GM21515 (cell line): ENCODE results near the gene MAP2K1.
"Not testable (repeated sequence)": the region's sequence is repeated elsewhere in the genome, so short reads cannot be mapped to it uniquely, and the experiment has no call there.

Experiments
- ATAC-seq: cut with Tn5 transposase; IDR thresholded peaks from one replicate; pipeline ENCODE4 v1.9.1; 2021; ENCODE audit not compliant: unreplicated experiment

The MAP2K1 gene

GRCh38 chr15:66386204-66387123 is at the start of gene MAP2K1:
MAP2K1 (plus strand) TSS chr15:66386912; CDS start chr15:66387348, 436 bp downstream.
- peak; percentile 80 for ATAC-seq

DNA sequence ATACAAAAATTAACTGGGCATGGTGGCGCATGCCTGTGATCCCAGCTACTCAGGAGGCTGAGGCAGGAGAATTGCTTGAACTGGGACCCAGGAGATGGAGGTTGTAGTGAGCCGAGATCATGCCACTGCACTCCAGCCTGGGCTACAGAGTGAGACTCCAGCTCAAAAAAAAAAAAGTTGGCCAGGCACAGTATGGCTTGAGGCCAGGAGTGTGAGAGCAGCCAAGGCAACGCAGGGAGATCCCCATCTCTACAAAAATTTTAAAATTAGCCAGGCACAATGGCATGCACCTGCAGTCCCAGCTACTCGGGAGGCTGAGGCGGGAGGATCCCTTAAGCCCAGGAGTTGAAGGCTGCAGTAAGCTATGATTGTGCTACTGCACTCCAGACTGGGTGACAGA is 38.2 kb upstream of the MAP2K1 start:
- not testable (repeated sequence) for ATAC-seq

GRCh38 chr15:66356077-66356358 is 30.7 kb upstream of the MAP2K1 start:
- ATAC-seq = no peak

DNA sequence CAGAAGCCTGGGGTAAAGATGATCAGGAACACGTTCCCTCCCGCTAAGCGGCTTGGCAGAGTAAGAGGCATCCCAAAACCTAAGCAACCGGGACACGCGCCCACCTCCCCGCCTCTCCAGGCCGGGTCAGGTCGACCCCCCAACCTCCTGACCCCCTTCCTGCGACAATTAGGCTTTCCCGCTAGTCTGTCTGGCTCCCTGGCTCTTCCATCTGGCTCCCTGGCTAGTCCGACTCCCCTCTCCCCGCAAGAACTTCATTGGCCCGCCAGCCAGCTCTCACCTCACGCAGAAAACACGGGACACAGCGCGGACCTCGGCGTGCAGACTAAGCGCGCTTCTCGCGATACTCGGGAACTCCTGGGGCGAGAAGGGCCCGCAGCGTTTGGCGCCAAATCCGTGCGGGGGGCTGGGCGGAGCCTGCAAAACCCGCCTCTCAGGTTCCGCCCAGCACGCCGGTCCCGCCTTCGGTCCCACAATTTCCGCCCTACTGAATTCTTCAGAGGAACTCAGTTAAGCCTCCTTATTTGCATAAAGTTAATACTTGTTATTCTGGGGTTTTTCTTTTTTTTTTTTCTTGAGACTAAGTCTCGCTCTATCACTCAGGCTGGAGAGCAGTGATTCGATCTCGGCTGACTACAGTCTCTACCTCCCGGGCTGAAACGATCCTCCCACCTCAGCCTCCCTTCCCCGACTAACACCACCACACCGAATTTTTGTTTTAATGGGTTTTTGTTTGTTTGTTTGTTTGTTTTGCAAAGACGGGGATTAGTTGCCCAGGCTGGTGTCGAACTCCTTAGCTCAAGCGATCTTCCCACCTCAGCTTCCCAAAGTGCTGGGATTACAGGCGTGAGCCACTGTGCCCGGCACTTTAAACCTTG is 30.1 kb upstream of the MAP2K1 start, which contains the start of gene TIPIN:
Gene TIPIN, minus strand, starts transcription at position 327 of the 878 bp plus-strand sequence. CDS start 3,738 bp downstream, outside the sequence.
- peak; percentile 87 for ATAC-seq

- no peak for ATAC-seq
Observed at GRCh38 chr15:66359740-66360139, 27.0 kb upstream of the MAP2K1 start.

- ATAC-seq = not testable (repeated sequence)
Observed at GRCh38 chr15:66361745-66362460, 24.8 kb upstream of the MAP2K1 start.

DNA sequence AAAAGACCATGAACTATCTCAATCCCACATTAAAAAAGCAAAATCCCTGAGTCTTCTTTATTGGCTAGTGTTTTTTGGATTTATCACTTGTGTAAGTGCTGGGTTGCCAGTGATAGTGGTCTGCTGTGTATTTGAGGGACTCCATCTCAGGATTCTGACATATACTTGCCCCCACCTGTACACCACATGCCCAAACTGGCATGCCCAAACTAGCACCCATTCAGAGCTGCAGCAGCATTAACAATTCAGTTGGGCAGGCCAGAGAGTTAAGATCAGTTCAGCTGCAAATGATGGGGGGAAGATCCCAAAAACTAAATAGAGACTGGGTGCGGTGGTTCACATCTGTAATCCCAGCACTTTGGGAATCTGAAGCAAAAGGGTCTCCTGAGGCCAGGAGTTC is 23.9 kb upstream of the MAP2K1 start:
- ATAC-seq = no peak

DNA sequence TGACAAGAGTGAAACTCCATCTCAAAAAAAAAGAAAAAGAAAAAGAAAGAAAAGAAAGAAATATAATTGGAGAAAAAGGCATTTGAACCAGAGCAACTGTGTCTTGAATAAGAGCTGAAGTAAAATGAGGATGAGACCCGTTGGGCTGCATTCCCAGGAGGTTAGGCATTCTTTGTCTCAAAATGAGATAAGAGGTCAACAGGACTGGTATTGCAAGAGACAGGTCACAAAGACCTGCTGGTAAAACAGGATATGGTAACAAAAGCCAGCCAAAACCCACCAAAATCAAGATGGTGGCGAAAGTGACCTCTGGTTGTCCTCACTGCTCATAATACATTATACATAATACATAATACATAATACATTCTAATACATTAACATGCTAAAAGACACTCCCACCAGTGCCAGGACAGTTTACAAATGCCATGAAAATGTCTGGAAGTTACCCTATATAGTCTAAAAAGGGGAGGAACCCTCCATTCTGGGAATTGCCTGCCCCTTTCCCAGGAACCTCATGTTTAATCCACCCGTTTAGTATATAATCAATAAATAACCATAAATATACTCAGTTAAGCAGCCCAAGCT is 21.7 kb upstream of the MAP2K1 start:
- no peak for ATAC-seq

DNA sequence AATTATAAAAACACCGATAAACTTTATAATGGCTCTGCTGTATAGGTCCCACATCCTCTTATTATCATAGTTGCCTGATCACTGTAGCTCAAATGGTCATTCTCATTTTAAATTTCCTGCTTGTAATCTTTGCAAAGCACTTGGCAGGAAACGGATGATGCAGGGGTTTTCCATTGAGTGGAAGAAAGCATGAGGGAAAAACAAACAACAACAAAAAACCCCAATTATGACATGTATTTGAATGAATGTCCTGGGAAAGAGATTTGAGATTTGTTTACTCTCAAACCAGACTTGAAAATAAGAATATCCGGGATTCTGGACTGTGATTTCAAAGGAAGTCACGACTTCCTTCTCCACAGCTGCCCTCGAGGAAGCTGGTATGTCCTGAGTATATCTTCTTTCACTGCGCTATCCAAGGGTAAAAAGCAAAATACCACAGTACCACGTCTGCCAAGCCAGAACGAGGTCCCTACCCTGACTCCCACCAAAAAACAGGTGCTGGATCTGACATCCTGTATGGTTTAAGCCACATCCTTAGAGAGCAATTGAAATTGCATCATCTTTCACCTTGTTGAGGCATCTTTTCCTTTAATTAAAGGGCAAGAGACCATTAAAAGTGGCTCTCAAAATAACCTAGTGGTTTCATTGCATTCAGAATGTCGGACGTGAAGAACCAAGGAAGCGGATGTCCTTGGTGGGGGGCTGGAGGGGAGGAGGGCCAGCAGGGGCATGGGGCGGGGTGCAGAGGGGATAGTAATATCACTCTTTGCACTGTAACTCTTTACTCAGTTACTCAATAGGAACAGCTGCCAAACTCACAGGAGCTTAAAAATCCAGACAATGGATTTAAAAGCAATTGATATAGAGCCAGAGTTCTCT is 16.7 kb upstream of the MAP2K1 start:
- ATAC-seq = no peak

DNA sequence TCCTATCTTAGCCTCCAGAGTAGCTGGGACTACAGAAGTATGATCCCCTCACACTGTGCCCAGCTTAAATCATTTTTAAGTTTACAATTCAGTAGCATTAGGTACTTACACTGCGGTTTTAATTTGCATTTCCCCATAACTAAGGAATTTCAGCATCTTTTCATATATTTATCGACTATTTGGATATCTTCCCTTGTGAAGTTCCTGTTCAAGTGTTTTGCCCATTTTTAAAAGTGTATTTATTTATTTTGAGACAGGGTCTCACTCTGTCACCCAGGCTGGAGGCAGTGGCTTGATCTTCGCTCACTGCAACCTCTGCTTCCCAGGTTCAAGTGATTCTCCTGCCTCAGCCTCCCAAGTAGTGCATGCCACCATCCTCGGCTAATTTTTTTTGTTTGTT is 12.5 kb upstream of the MAP2K1 start:
- ATAC-seq = no peak

DNA sequence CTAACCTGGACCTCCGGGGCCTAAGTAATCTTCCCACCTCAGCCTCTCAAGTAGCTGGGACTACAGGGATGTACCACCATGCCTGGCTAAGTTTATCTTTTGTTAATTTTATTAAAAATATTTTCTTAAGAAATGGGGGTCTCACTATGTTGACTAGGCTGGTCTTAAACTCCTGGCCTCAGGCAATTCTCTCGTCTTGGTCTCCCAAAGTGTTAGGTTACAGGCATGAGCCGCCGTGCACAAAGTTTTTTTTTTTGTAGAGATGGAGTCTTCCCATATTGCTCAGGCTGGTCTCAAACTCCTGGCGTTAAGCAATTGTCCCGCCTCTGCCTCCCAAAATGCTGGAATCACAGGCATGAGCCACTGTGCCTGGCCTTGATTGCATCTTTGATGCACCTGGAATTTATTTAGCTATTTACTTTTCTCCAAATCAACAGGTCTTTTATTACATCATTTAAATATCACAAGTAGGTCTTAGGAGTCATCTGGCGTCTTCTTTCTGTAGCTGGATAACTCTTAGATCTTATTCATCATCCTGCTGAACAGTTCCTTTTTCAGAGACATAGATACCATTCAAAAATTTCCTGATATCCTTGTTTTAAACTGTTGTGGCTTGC is 7.8 kb upstream of the MAP2K1 start:
- no peak for ATAC-seq

GRCh38 chr15:66381376-66381775 is 5.3 kb upstream of the MAP2K1 start:
- not testable (repeated sequence) for ATAC-seq

DNA sequence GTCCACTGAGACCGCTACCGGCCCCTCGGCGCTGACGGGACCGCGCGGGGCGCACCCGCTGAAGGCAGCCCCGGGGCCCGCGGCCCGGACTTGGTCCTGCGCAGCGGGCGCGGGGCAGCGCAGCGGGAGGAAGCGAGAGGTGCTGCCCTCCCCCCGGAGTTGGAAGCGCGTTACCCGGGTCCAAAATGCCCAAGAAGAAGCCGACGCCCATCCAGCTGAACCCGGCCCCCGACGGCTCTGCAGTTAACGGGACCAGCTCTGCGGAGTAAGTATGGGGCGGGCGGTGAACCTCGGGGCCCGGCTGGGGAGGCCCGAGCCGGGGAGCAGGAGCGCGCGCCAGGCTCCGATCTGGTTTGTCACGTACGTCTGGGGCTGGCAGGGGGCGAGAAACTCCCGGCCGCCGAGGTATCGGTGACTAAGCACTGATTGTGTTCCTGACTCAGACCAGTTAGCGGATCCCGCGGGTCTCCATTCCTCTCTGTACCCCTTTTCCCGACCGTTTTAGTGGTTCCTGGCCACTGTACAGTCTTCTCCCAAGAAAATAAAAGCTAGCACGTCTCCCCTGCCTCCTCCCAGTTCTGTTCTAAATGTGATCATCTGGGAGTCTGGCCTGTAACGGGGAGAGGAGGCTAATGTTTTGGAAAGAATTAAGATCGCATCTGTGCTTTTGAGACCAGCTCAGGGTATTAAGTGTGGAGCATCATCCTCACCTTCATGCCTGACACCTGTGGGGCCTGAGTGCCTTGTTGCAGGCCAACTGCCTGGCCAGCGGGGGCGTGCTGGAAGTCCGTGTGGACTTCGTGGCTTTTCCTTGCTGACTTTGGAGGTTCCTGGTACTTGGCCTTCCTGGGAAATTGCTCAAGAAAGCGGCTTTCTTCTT is 691 bp downstream of the MAP2K1 start:
- ATAC-seq = peak; percentile 11

DNA sequence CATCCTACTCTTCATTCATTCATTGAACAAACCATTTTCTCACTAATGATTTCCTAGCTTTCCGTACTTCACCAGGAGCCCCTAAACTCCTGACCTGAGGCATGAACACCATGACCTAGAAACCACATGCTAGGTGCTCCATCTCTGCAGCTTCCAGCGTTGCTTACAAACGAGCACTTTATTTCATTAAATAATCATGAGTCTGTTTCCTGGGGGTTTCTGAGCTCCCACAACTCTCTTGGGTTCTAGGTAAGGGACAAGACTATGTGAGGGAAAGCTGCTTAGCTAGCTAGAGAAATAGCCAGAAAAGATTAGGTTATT is 1.3 kb downstream of the MAP2K1 start:
- ATAC-seq = no peak

GRCh38 chr15:66388576-66388975 is 1.9 kb downstream of the MAP2K1 start:
- ATAC-seq = no peak

GRCh38 chr15:66389098-66389858 is 2.6 kb downstream of the MAP2K1 start:
- no peak for ATAC-seq

GRCh38 chr15:66389859-66390381 is 3.2 kb downstream of the MAP2K1 start:
- no peak for ATAC-seq

DNA sequence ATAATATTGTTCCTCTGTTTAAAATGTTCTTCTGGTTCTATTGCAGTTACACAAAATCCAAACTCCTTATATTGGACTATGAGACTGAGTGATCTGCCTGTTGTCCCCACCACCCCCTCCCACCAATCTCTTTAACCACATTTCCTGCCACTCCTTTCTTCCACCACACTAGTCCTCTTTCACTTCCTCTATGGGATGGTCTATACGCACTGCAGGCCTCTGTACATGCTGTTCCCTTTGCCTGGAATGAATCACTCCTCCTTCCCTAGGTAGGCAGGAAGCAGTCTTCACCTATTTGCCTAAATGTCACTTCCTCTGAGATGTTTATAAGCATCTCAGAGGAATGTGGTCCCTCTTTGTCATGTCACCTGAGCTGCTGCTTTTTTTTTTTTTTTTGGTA is 4.0 kb downstream of the MAP2K1 start:
- no peak for ATAC-seq
